ENCODE data around the gene NAV3. TPM values are rescaled to one million over a fixed set of nuclear protein-coding genes. Genes with fewer than 3 reads are reported as not detected.

Gene NAV3
- total RNA-seq, 1 experiment from 2014 or later = 2.5 TPM

DNA sequence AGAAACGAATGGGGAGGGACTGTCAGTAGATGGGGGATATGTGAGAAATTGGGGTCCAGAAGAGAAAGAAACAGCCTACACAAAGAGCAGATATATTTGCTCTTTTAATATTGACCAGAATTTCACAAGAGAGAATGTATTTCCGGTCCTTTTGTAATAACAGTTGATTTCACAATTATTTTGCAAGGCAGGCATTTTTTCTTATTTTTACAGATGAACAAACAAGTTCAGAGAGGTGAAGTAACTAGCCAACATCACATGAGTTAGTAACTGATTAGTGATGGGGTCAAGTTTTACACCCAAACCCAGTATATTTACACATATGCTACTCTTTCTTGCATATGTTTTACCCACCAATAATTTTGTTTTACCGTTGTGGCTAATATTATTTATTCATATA lies 188.2 kb downstream of the NAV3 start:
- no peaks in the 10 kb centered on the region for H3K36me3 ChIP-seq (ENCODE audit: control insufficient read depth, insufficient read depth, low read length)
- H3K4me1 ChIP-seq (ENCODE audit: control insufficient read depth, insufficient read depth, low read length) = no peaks in the 10 kb centered on the region
- H3K27me3 ChIP-seq (ENCODE audit: control insufficient read depth, insufficient read depth, low read length) = no peaks in the 10 kb centered on the region
- no peak overlapping the region for H3K4me3 ChIP-seq (ENCODE audit: low read depth in 2 of 2, low read length in 2 of 2)
- BruUV-seq (replicated peaks) = no TSS peak
- TF ChIP-seq, protein P1, sequence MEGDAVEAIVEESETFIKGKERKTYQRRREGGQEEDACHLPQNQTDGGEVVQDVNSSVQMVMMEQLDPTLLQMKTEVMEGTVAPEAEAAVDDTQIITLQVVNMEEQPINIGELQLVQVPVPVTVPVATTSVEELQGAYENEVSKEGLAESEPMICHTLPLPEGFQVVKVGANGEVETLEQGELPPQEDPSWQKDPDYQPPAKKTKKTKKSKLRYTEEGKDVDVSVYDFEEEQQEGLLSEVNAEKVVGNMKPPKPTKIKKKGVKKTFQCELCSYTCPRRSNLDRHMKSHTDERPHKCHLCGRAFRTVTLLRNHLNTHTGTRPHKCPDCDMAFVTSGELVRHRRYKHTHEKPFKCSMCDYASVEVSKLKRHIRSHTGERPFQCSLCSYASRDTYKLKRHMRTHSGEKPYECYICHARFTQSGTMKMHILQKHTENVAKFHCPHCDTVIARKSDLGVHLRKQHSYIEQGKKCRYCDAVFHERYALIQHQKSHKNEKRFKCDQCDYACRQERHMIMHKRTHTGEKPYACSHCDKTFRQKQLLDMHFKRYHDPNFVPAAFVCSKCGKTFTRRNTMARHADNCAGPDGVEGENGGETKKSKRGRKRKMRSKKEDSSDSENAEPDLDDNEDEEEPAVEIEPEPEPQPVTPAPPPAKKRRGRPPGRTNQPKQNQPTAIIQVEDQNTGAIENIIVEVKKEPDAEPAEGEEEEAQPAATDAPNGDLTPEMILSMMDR (IDR thresholded peaks at IDR 0.05) = no peak
- TF ChIP-seq SIN3A (IDR thresholded peaks at IDR 0.05; ENCODE audit: borderline replicate concordance, insufficient read depth, low read depth, low read length) = no peak
- intact Hi-C loops (cut with micrococcal nuclease; ENCODE audit: unreplicated experiment) (no loop called here), in situ Hi-C loops (cut with HindIII; ENCODE audit: low pct_unique_long_range_greater_than_20kb, low sequenced_read_pairs) (no loop called here)
- ATAC-seq (no peak), DNase-seq (ENCODE audit: low read depth, low spot score) (no peak)
- no peak overlapping the region for H3K27ac ChIP-seq (ENCODE audit: low read length)
- ChIA-PET CTCF (no interaction called here), POLR2A (no interaction called here)
- no peaks in the 10 kb centered on the region for H3K9me3 ChIP-seq (ENCODE audit: control insufficient read depth, insufficient read depth, low read depth, low read length)

DNA sequence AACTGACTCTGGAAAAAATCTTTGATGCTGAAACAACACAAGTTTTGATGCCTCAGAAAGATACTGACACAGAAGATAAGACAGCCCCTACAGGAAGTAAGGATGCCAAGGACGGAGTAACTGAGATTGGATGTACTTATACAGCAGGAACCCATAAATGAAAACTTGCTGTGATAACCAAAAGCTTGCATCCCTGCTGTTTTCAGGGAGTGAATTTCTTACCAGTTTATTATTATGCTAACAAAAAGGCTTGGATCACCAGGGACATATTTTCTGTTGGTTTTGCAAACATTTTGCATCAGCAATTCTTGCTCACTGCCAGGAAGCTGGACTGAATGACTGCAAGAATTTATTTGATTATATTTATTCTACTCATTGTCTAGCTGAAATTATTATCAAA lies 197.7 kb downstream of the NAV3 start:
- no peaks in the 10 kb centered on the region for H3K36me3 ChIP-seq (ENCODE audit: control insufficient read depth, insufficient read depth, low read length)

DNA sequence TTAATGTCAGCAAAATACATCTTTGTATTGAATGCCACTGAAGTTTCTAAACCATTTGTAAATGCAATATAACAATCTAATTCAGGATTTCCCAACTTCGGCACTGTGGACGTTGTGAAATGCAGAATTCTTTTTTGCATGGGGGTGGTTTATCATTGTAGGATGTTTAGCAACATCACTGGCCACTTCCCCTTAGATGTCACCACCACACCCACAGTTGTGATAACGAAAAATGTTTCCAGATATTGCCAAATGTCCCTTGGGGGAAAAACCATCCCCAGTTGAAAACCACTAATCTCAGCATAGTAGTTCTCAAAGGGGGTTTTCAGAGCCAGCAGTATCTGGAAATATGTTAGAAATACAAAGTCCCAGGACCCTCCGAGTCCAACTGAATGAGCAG lies 203.3 kb downstream of the NAV3 start:
- H3K4me3 ChIP-seq (ENCODE audit: low read depth in 2 of 2, low read length in 2 of 2) = no peak overlapping the region
- no peaks in the 10 kb centered on the region for H3K4me1 ChIP-seq (ENCODE audit: control insufficient read depth, insufficient read depth, low read length)
- H3K27me3 ChIP-seq (ENCODE audit: control insufficient read depth, insufficient read depth, low read length) = no peaks in the 10 kb centered on the region
- ChIA-PET POLR2A (no interaction called here), CTCF (no interaction called here)
- TF ChIP-seq POLR2AphosphoS5 (IDR thresholded peaks at IDR 0.05; ENCODE audit: low read depth, low read length) (no peak), SIN3A (IDR thresholded peaks at IDR 0.05; ENCODE audit: borderline replicate concordance, insufficient read depth, low read depth, low read length) (no peak), TCF7L2 (IDR thresholded peaks at IDR 0.05; ENCODE audit: low read depth, low read length) (no peak)
- TF ChIP-seq, protein P1 (IDR thresholded peaks at IDR 0.05) = no peak
- TF ChIP-seq, protein P2, sequence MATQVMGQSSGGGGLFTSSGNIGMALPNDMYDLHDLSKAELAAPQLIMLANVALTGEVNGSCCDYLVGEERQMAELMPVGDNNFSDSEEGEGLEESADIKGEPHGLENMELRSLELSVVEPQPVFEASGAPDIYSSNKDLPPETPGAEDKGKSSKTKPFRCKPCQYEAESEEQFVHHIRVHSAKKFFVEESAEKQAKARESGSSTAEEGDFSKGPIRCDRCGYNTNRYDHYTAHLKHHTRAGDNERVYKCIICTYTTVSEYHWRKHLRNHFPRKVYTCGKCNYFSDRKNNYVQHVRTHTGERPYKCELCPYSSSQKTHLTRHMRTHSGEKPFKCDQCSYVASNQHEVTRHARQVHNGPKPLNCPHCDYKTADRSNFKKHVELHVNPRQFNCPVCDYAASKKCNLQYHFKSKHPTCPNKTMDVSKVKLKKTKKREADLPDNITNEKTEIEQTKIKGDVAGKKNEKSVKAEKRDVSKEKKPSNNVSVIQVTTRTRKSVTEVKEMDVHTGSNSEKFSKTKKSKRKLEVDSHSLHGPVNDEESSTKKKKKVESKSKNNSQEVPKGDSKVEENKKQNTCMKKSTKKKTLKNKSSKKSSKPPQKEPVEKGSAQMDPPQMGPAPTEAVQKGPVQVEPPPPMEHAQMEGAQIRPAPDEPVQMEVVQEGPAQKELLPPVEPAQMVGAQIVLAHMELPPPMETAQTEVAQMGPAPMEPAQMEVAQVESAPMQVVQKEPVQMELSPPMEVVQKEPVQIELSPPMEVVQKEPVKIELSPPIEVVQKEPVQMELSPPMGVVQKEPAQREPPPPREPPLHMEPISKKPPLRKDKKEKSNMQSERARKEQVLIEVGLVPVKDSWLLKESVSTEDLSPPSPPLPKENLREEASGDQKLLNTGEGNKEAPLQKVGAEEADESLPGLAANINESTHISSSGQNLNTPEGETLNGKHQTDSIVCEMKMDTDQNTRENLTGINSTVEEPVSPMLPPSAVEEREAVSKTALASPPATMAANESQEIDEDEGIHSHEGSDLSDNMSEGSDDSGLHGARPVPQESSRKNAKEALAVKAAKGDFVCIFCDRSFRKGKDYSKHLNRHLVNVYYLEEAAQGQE (IDR thresholded peaks at IDR 0.05; ENCODE audit: insufficient read depth in 1 of 2, low read depth in 2 of 2, low read length in 1 of 2) = no peak
- no peak overlapping the region for H3K27ac ChIP-seq (ENCODE audit: low read length)
- no peaks in the 10 kb centered on the region for H3K9me3 ChIP-seq (ENCODE audit: control insufficient read depth, insufficient read depth, low read depth, low read length)
- DNase-seq (ENCODE audit: low read depth, low spot score) = no peak
- intact Hi-C loops (cut with micrococcal nuclease; ENCODE audit: unreplicated experiment) = no loop called here
- ATAC-seq = no peak
- in situ Hi-C loops (cut with HindIII; ENCODE audit: low pct_unique_long_range_greater_than_20kb, low sequenced_read_pairs) = no loop called here
- BruUV-seq (replicated peaks) = no TSS peak
- no peaks in the 10 kb centered on the region for H3K36me3 ChIP-seq (ENCODE audit: control insufficient read depth, insufficient read depth, low read length)

More for the DNA sequence above, 197.7 kb downstream of the NAV3 start:
- POLR2A ChIA-PET = no interaction called here
- no peaks in the 10 kb centered on the region for H3K9me3 ChIP-seq (ENCODE audit: control insufficient read depth, insufficient read depth, low read depth, low read length)
- H3K27me3 ChIP-seq (ENCODE audit: control insufficient read depth, insufficient read depth, low read length) = no peaks in the 10 kb centered on the region
- CTCF ChIA-PET = interaction anchor here (0.6 kb wide), 1 partner anchor 1618 kb away, joined by 5 read pairs; no protein-coding TSS in a partner anchor
- intact Hi-C loops (cut with micrococcal nuclease; ENCODE audit: unreplicated experiment) = no loop called here
- no peak for ATAC-seq
- no peaks in the 10 kb centered on the region for H3K4me1 ChIP-seq (ENCODE audit: control insufficient read depth, insufficient read depth, low read length)
- H3K4me3 ChIP-seq (ENCODE audit: low read depth in 2 of 2, low read length in 2 of 2) = no peak overlapping the region
- in situ Hi-C loops (cut with HindIII; ENCODE audit: low pct_unique_long_range_greater_than_20kb, low sequenced_read_pairs) = no loop called here
- no peak for DNase-seq (ENCODE audit: low read depth, low spot score)
- TF ChIP-seq, protein P1 (IDR thresholded peaks at IDR 0.05) = no peak
- no TSS peak for BruUV-seq (replicated peaks)
- H3K27ac ChIP-seq (ENCODE audit: low read length) = no peak overlapping the region
